SK-N-MC (cell line): ENCODE measurements around the gene ANKS1A.

Source experiments
- EZH2 ChIP-seq: fragments of 200-600 bp; sonication (generic); IDR thresholded peaks from one replicate; pipeline ENCODE4 v1.6.1; 2017; ENCODE audit warnings: antibody characterized with exemption
- FOXP2 ChIP-seq: optimal IDR thresholded peaks from 2 replicates; pipeline ENCODE3; 2011; ENCODE audit warnings: mild to moderate bottlenecking, moderate library complexity; ENCODE audit not compliant: insufficient read depth; ENCODE audit errors: extremely low read length, control extremely low read depth
- POLR2AphosphoS5 ChIP-seq: IDR thresholded peaks from 2 replicates; pipeline ENCODE4 v1.6.1; 2012; ENCODE audit warnings: mild to moderate bottlenecking, low read depth, low read length, borderline replicate concordance

- TF ChIP-seq EZH2 = no peak
- no peak for TF ChIP-seq POLR2AphosphoS5
- no peak for TF ChIP-seq FOXP2
Measured at GRCh38 chr6:34904990-34905613, 16.0 kb downstream of the ANKS1A start.
